Mesenchymal stem cell (in vitro differentiated cells and primary cell): Measurements from ENCODE around the gene ETS1.

ENCODE experiments used
- DNase-seq: peaks from one replicate; pipeline ENCODE4 v3.0.0-alpha.2; 2013
- H2AFZ ChIP-seq: one replicate; pipeline ENCODE4 v1.6.1; 2013; ENCODE audit warnings: low read depth, mild to moderate bottlenecking, control low read depth, inconsistent platforms, low read length, moderate library complexity
- H2AK5ac ChIP-seq: 2 replicates; pipeline ENCODE4 v1.6.1; 2013; ENCODE audit warnings: low read length, moderate library complexity, mild to moderate bottlenecking, inconsistent platforms; ENCODE audit not compliant: severe bottlenecking
- H2BK120ac ChIP-seq: one replicate; pipeline ENCODE4 v1.6.1; 2013; ENCODE audit warnings: low read depth, mild to moderate bottlenecking, inconsistent platforms, low read length, moderate library complexity
- H2BK12ac ChIP-seq, 2 experiments: one replicate each; pipeline ENCODE4 v1.6.1; 2013; ENCODE audit warnings: inconsistent platforms in 2 of 2, low read length in 2 of 2, mild to moderate bottlenecking in 2 of 2, moderate library complexity in 2 of 2, control low read depth in 1 of 2
- H2BK15ac ChIP-seq: one replicate; pipeline ENCODE4 v1.6.1; 2013; ENCODE audit warnings: mild to moderate bottlenecking, low read depth, inconsistent platforms; ENCODE audit not compliant: poor library complexity, severe bottlenecking
- H2BK5ac ChIP-seq: 2 replicates; pipeline ENCODE4 v1.6.1; 2013; ENCODE audit warnings: low read depth, mild to moderate bottlenecking, low read length, control low read depth, inconsistent platforms; ENCODE audit not compliant: poor library complexity, severe bottlenecking
- H3K14ac ChIP-seq, 2 experiments: one replicate each; pipeline ENCODE4 v1.6.1; 2013; ENCODE audit warnings: inconsistent platforms in 2 of 2, low read length in 2 of 2, control low read depth in 1 of 2, mild to moderate bottlenecking in 1 of 2, moderate library complexity in 1 of 2
- H3K18ac ChIP-seq, 2 experiments: one replicate each; pipeline ENCODE4 v1.6.1; 2013; ENCODE audit warnings: inconsistent platforms in 2 of 2, low read length in 2 of 2, control low read depth in 1 of 2, low read depth in 1 of 2, mild to moderate bottlenecking in 1 of 2
- H3K23ac ChIP-seq, 2 experiments: one replicate each; pipeline ENCODE4 v1.6.1; 2013; ENCODE audit warnings: inconsistent platforms in 2 of 2, low read length in 2 of 2, mild to moderate bottlenecking in 2 of 2, moderate library complexity in 2 of 2, control low read depth in 1 of 2
- H3K27ac ChIP-seq: 2 replicates; pipeline ENCODE4 v1.5.1; 2013; ENCODE audit warnings: mild to moderate bottlenecking, moderate library complexity, low read length, control low read depth, inconsistent platforms; ENCODE audit not compliant: poor library complexity, severe bottlenecking
- H3K27me3 ChIP-seq, 2 experiments: 2 replicates each; pipeline versions ENCODE4 v1.6.1 to v1.7.0; 2013; ENCODE audit warnings: low read length in 2 of 2, mild to moderate bottlenecking in 2 of 2, moderate library complexity in 2 of 2, control low read depth in 1 of 2, inconsistent platforms in 1 of 2; ENCODE audit not compliant: control insufficient read depth in 1 of 2, insufficient read depth in 1 of 2
- H3K36me3 ChIP-seq, 2 experiments: 2 replicates each; pipeline versions ENCODE4 v1.6.1 to v1.7.0; 2013; ENCODE audit warnings: low read length in 2 of 2, control low read depth in 1 of 2, inconsistent platforms in 1 of 2, low read depth in 1 of 2, mild to moderate bottlenecking in 1 of 2; ENCODE audit not compliant: insufficient read depth in 2 of 2, control insufficient read depth in 1 of 2
- H3K4ac ChIP-seq, 2 experiments: one replicate each; pipeline ENCODE4 v1.6.1; 2013; ENCODE audit warnings: inconsistent platforms in 2 of 2, low read length in 2 of 2, mild to moderate bottlenecking in 2 of 2, moderate library complexity in 2 of 2, control low read depth in 1 of 2, low read depth in 1 of 2
- H3K4me1 ChIP-seq: 2 replicates; pipeline ENCODE4 v1.6.1; 2013; ENCODE audit warnings: low read depth, low read length, control low read depth; ENCODE audit not compliant: control insufficient read depth, insufficient read depth
- H3K4me2 ChIP-seq: 2 replicates; pipeline ENCODE4 v1.6.1; 2013; ENCODE audit warnings: low read length, mild to moderate bottlenecking, inconsistent platforms; ENCODE audit not compliant: poor library complexity, severe bottlenecking
- H3K4me3 ChIP-seq, 2 experiments: 2 replicates each; pipeline versions ENCODE4 v1.5.1 to v1.7.0; 2013; ENCODE audit warnings: low read length in 2 of 2, mild to moderate bottlenecking in 2 of 2, control low read depth in 1 of 2, low read depth in 1 of 2; ENCODE audit not compliant: insufficient read depth in 1 of 2
- H3K79me1 ChIP-seq: replicated peaks from 2 replicates; pipeline ENCODE4 v1.6.1; 2013; ENCODE audit warnings: mild to moderate bottlenecking, control low read depth, low read length, inconsistent platforms; ENCODE audit not compliant: poor library complexity, severe bottlenecking
- H3K9ac ChIP-seq: 2 replicates; pipeline ENCODE4 v1.7.0; 2013; ENCODE audit warnings: mild to moderate bottlenecking, low read length, moderate library complexity
- H3K9me3 ChIP-seq: 2 replicates; pipeline ENCODE4 v1.7.0; 2013; ENCODE audit warnings: mild to moderate bottlenecking, low read length; ENCODE audit not compliant: control insufficient read depth
- H4K8ac ChIP-seq: one replicate; pipeline ENCODE4 v1.6.1; 2013; ENCODE audit warnings: inconsistent platforms, mild to moderate bottlenecking, low read length, moderate library complexity
- H4K91ac ChIP-seq: one replicate; pipeline ENCODE4 v1.6.1; 2013; ENCODE audit warnings: mild to moderate bottlenecking, low read length, inconsistent platforms
- WGBS: methylation state at CpG from one replicate; pipeline ENCODE4 v1.1.7; 2013; ENCODE audit warnings: mixed read lengths; 5-methylcytosine and 5-hydroxymethylcytosine counted together

ETS1 gene

GRCh38 chr11:128490092-128490491 lies 97.3 kb downstream of the ETS1 start:
- Histone ChIP-seq H2BK5ac (no peak overlapping the region), H3K4me3 (no peak overlapping the region)

GRCh38 chr11:128488471-128488870 lies 98.9 kb downstream of the ETS1 start:
- H3K23ac ChIP-seq = no peak overlapping the region
- peaks cover 36 to 69% of the 10 kb centered on the region in 2 experiments for H3K36me3 ChIP-seq
- no peak overlapping the region for H4K91ac ChIP-seq

More at GRCh38 chr11:128490092-128490491, 97.3 kb downstream of the ETS1 start:
- Histone ChIP-seq H2BK120ac (no peak overlapping the region), H3K18ac (no peak overlapping the region), H3K36me3 (peaks cover 26 to 53% of the 10 kb centered on the region in 2 experiments), H2AFZ (no peak overlapping the region), H2BK15ac (no peak overlapping the region), H2AK5ac (no peak overlapping the region), H3K14ac (no peak overlapping the region), H3K79me1 (peaks cover 27% of the 10 kb centered on the region), H3K9me3 (no peaks in the 10 kb centered on the region), H3K4me2 (no peak overlapping the region), H3K27ac (no peak overlapping the region), H3K9ac (no peak overlapping the region), H3K27me3 (no peaks in the 10 kb centered on the region), H4K91ac (no peak overlapping the region), H2BK12ac (no peak overlapping the region), H4K8ac (no peak overlapping the region), H3K4me1 (peaks cover 9% of the 10 kb centered on the region), H3K23ac (no peak overlapping the region), H3K4ac (no peak overlapping the region)
- no peak for DNase-seq
- 96% methylated on average over 2 of the region's 3 CpGs for WGBS

GRCh38 chr11:128487978-128488377 lies 99.4 kb downstream of the ETS1 start:
- H2BK120ac ChIP-seq = no peak overlapping the region
- no peak overlapping the region for H2BK15ac ChIP-seq
- H3K9ac ChIP-seq = peak overlapping the region; percentile 52

More at GRCh38 chr11:128488471-128488870, 98.9 kb downstream of the ETS1 start:
- no peak overlapping the region for H2AFZ ChIP-seq
- H3K18ac ChIP-seq = no peak overlapping the region
- H3K9me3 ChIP-seq = no peaks in the 10 kb centered on the region
- no peak overlapping the region for H3K14ac ChIP-seq
- peaks cover 9% of the 10 kb centered on the region for H3K4me1 ChIP-seq
- no peak overlapping the region for H2BK120ac ChIP-seq
- no peak overlapping the region for H4K8ac ChIP-seq
- WGBS = 74% methylated on average over 5 of the region's 5 CpGs
- no peak overlapping the region for H2BK12ac ChIP-seq
- H3K9ac ChIP-seq = peak overlapping the region; percentile 52
- no peak overlapping the region for H3K4me2 ChIP-seq
- no peak overlapping the region for H2AK5ac ChIP-seq
- H2BK15ac ChIP-seq = no peak overlapping the region
- no peak overlapping the region for H2BK5ac ChIP-seq
- DNase-seq = peak; percentile 92
- H3K4me3 ChIP-seq = peak overlapping the region in 1 of 2 experiments; percentile 11
- H3K27me3 ChIP-seq = no peaks in the 10 kb centered on the region
- no peak overlapping the region for H3K27ac ChIP-seq
- H3K4ac ChIP-seq = no peak overlapping the region
- peaks cover 32% of the 10 kb centered on the region for H3K79me1 ChIP-seq

GRCh38 chr11:128484172-128484571 lies 103.2 kb downstream of the ETS1 start:
- Histone ChIP-seq H3K14ac (no peak overlapping the region), H2AFZ (no peak overlapping the region), H3K4me3 (no peak overlapping the region), H3K18ac (no peak overlapping the region), H3K4me1 (peaks cover 7% of the 10 kb centered on the region), H4K91ac (no peak overlapping the region), H3K9ac (no peak overlapping the region), H2BK12ac (no peak overlapping the region), H2BK5ac (no peak overlapping the region), H4K8ac (no peak overlapping the region), H3K4ac (no peak overlapping the region), H3K27ac (no peak overlapping the region), H3K79me1 (peaks cover 42% of the 10 kb centered on the region), H3K27me3 (no peaks in the 10 kb centered on the region), H3K23ac (no peak overlapping the region), H3K9me3 (no peaks in the 10 kb centered on the region), H2AK5ac (no peak overlapping the region), H3K4me2 (no peak overlapping the region), H2BK120ac (no peak overlapping the region), H3K36me3 (peaks cover 44 to 74% of the 10 kb centered on the region in 2 experiments), H2BK15ac (no peak overlapping the region)
- DNase-seq = no peak
- 72% methylated on average over 4 of the region's 4 CpGs for WGBS

More at GRCh38 chr11:128487978-128488377, 99.4 kb downstream of the ETS1 start:
- Histone ChIP-seq H3K9me3 (no peaks in the 10 kb centered on the region), H3K4me2 (no peak overlapping the region), H3K18ac (no peak overlapping the region), H3K27me3 (no peaks in the 10 kb centered on the region), H3K14ac (no peak overlapping the region), H2BK5ac (no peak overlapping the region), H2AFZ (no peak overlapping the region), H4K91ac (no peak overlapping the region), H3K23ac (no peak overlapping the region), H3K4me1 (peaks cover 5% of the 10 kb centered on the region), H2AK5ac (no peak overlapping the region), H3K36me3 (peaks cover 36 to 74% of the 10 kb centered on the region in 2 experiments), H2BK12ac (no peak overlapping the region), H3K27ac (no peak overlapping the region), H3K79me1 (peaks cover 37% of the 10 kb centered on the region), H4K8ac (no peak overlapping the region), H3K4me3 (peak overlapping the region in 1 of 2 experiments; percentile 11), H3K4ac (no peak overlapping the region)
- no peak for DNase-seq
- WGBS = 95% methylated on average over 4 of the region's 5 CpGs
